GM12878 (cell line): ENCODE results near the gene GNAL. TPM values are rescaled to one million over a fixed set of nuclear protein-coding genes. Genes with fewer than 3 reads are reported as not detected.
"Not testable (repeated sequence)": the region's sequence is repeated elsewhere in the genome, so short reads cannot be mapped to it uniquely, and the experiment has no call there.

Experiments
- ATAC-seq: fragments of 200-7000 bp; cut with Tn5 transposase; 3 replicates; pipeline ENCODE4 v1.9.1; 2020; ENCODE audit warnings: mild to moderate bottlenecking, moderate library complexity
- BruUV-seq: library from RNA; stranded (reverse); fragments of 400-500 nt; replicated peaks from 2 replicates; lab custom pipeline; 2021; lab: Mats Ljungman, UMichigan
- CTCF ChIA-PET: fragments of 300-600 bp; sonication (Branson Sonifier 250); formaldehyde crosslinking; extraction: SDS; loops from one replicate; lab custom pipeline; 2021; ENCODE audit warnings: inconsistent platforms; lab: Yijun Ruan, JAX
- POLR2A ChIA-PET: fragments of 350-600 bp; formaldehyde crosslinking; extraction: SDS; loops from one replicate; lab custom pipeline; 2021; ENCODE audit warnings: inconsistent platforms; lab: Charles Lee
- RAD21 ChIA-PET: fragments of 300-600 bp; sonication (Branson Sonifier 250); formaldehyde crosslinking; loops from one replicate; lab custom pipeline; 2023; ENCODE audit warnings: antibody characterized with exemption; ENCODE audit not compliant: unreplicated experiment; lab: Charles Lee
- SMC1A ChIA-PET: fragments of 300-600 bp; sonication (Branson Sonifier 250); formaldehyde crosslinking; loops from one replicate; lab custom pipeline; 2023; ENCODE audit not compliant: unreplicated experiment, uncharacterized antibody; lab: Charles Lee
- DNase-seq: peaks from one replicate; pipeline ENCODE4 v3.0.0-alpha.2; 2011; ENCODE audit warnings: low read depth, low spot score
- FAIRE-seq: peaks from 3 replicates; lab custom pipeline; 2011; peaks lifted over from hg19 to GRCh38; lab: Jason Lieb, UNC
- H2AFZ ChIP-seq: 2 replicates; pipeline ENCODE4 v1.6.0; 2011; ENCODE audit warnings: low read depth, low read length, control low read depth; ENCODE audit not compliant: control insufficient read depth
- H3K27ac ChIP-seq: 2 replicates; pipeline ENCODE4 v1.5.1; 2011; ENCODE audit warnings: control low read depth; ENCODE audit not compliant: control insufficient read depth, insufficient read depth
- H3K27me3 ChIP-seq, 2 experiments: replicated peaks in 1 of 2; 2 replicates each; pipeline versions ENCODE4 v1.6.0 to v1.6.1; 2011; ENCODE audit warnings: low read length in 1 of 2; ENCODE audit not compliant: control insufficient read depth in 2 of 2, insufficient read depth in 2 of 2
- H3K36me3 ChIP-seq, 2 experiments: 2 replicates each; pipeline ENCODE4 v1.5.1; 2011; ENCODE audit warnings: low read length in 1 of 2; ENCODE audit not compliant: control insufficient read depth in 2 of 2, insufficient read depth in 2 of 2
- H3K4me1 ChIP-seq: 2 replicates; pipeline ENCODE4 v1.6.1; 2011; ENCODE audit warnings: mild to moderate bottlenecking, low read length, moderate library complexity, mixed read lengths; ENCODE audit not compliant: control insufficient read depth, insufficient read depth
- H3K4me2 ChIP-seq: 2 replicates; pipeline ENCODE4 v1.6.0; 2011; ENCODE audit warnings: control low read depth; ENCODE audit not compliant: control insufficient read depth, insufficient read depth
- H3K4me3 ChIP-seq: fragments of 200-600 bp; sonication (generic); 2 replicates; pipeline ENCODE4 v1.5.1; 2016
- H3K79me2 ChIP-seq: 2 replicates; pipeline ENCODE4 v1.6.0; 2011; ENCODE audit warnings: low read length; ENCODE audit not compliant: control insufficient read depth, insufficient read depth
- H3K9ac ChIP-seq: 2 replicates; pipeline ENCODE4 v1.8.0; 2011; ENCODE audit warnings: low read length, control low read depth, mixed read lengths; ENCODE audit not compliant: control insufficient read depth, insufficient read depth
- H3K9me3 ChIP-seq: replicated peaks from 3 replicates; pipeline ENCODE4 v1.5.1; 2011; ENCODE audit warnings: mild to moderate bottlenecking, low read length; ENCODE audit not compliant: control insufficient read depth, insufficient read depth
- H4K20me1 ChIP-seq: 2 replicates; pipeline ENCODE4 v1.6.0; 2011; ENCODE audit not compliant: control insufficient read depth, insufficient read depth
- IKZF2 ChIP-seq, 2 experiments: fragments of 450-650 bp; IDR thresholded peaks; 2 replicates each; pipeline ENCODE4 v1.6.1; 2017; ENCODE audit warnings: mild to moderate bottlenecking in 2 of 2, moderate library complexity in 2 of 2
- JUNB ChIP-seq: IDR thresholded peaks from 2 replicates; pipeline ENCODE4 v1.6.1; 2016; ENCODE audit warnings: antibody characterized with exemption, mild to moderate bottlenecking
- KLF5 ChIP-seq: fragments of 450-650 bp; IDR thresholded peaks from 2 replicates; pipeline ENCODE4 v1.6.1; 2014; ENCODE audit warnings: mild to moderate bottlenecking; ENCODE audit not compliant: partially characterized antibody
- WGBS: methylation state at CpG from one replicate; pipeline ENCODE4 v1.1.6; 2016; ENCODE audit warnings: low lambda C conversion rate; ENCODE audit not compliant: insufficient replicate concordance, insufficient coverage; ENCODE audit errors: missing lambda C conversion rate; 5-methylcytosine and 5-hydroxymethylcytosine counted together
- in situ Hi-C: fragments of 300-500 bp; cut with MboI; formaldehyde crosslinking; loops from 9 replicates; pipeline ENCODE4 v1.14.3; 2018; ENCODE audit warnings: mixed read lengths
- intact Hi-C: fragments of 100-400 bp; cut with micrococcal nuclease; formaldehyde crosslinking; loops from one replicate; pipeline ENCODE4 v1.14.2; 2022; ENCODE audit not compliant: unreplicated experiment
- polyA plus RNA-seq, 11 experiments: library from polyadenylated mRNA; depleted of rRNA in 4 of 11; unstranded in 6 of 11; stranded (reverse) in 5 of 11; fragments of >200 nt; fragmentation: Nextera tagmentation in 4 of 11; fragmentation: Illumina TruSeq in 1 of 11; extraction: Ambion mirVana in 4 of 11; extraction: Trizol in 1 of 11; gene quantifications; 1 replicate in 1 of 11; 2 replicates in 10 of 11; pipeline versions ENCODE4 v1.2.1 to v1.2.3, GENCODE V29; 2011 to 2016; ENCODE audit warnings: inconsistent platforms in 2 of 11, missing spikeins in 2 of 11, low read depth in 1 of 11
- total RNA-seq, 4 experiments: library from RNA; depleted of rRNA in 3 of 4; stranded (reverse); fragments of >200 nt in 3 of 4; fragmentation: Illumina TruSeq in 1 of 4; extraction: Trizol in 1 of 4; gene quantifications; 2 replicates each; pipeline versions ENCODE4 v1.2.1 to v1.2.3, GENCODE V29; 2013 to 2021
- TF ChIP-seq, protein P1 (sequence below): IDR thresholded peaks from 2 replicates; pipeline ENCODE4 v1.6.1; 2011; ENCODE audit warnings: low read depth, mild to moderate bottlenecking, low read length, moderate library complexity, borderline replicate concordance; ENCODE audit errors: extremely low read depth
- TF ChIP-seq, protein P2 (sequence below): IDR thresholded peaks from 2 replicates; pipeline ENCODE4 v1.6.1; 2011; ENCODE audit warnings: borderline replicate concordance, low read depth, mild to moderate bottlenecking, moderate library complexity, low read length; ENCODE audit not compliant: insufficient read depth, poor library complexity, severe bottlenecking

The GNAL gene
- total and polyA plus RNA-seq, 10 of the 15 experiments (the other 5 are each of a cell fraction or from before 2014, with no cell fraction given), result 0.02 to 0.39 (median 0.05) TPM; not detected in 5

DNA sequence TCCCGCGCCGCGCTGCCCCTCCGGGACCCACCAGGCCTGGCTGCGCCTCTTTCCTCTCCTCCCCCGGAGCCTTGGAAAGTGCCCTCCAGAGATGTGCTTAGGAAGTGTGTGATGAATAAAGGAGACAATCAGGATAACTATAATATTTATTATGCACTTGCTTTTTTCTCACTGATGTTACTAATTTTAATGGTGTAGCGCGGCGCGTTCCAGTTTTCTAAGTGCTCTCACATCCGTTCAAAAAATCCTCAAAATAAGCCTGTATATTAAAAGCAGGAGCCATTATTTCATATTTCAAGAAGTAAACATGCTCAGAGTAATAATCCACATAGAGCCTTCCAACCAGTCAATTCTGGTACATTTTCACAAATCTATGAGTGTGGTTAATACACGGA, 220.0 kb downstream of the GNAL start:
- Histone ChIP-seq H3K36me3 (no peaks in the 10 kb centered on the region), H3K27ac (peak overlapping the region; percentile 95), H3K4me2 (peak overlapping the region; percentile 49), H3K9ac (peak overlapping the region; percentile 86), H3K79me2 (peaks cover 13% of the 10 kb centered on the region), H3K4me1 (peaks cover 5% of the 10 kb centered on the region), H4K20me1 (no peaks in the 10 kb centered on the region), H3K9me3 (no peaks in the 10 kb centered on the region), H3K4me3 (peak overlapping the region; percentile 88), H3K27me3 (no peaks in the 10 kb centered on the region), H2AFZ (peak overlapping the region; percentile 94)
- ChIA-PET POLR2A (interaction anchor here (1.7 kb wide), 1 partner anchor 13 kb away, joined by 4 read pairs; no protein-coding TSS in a partner anchor), SMC1A (interaction anchor here (0.9 to 1.3 kb wide), 3 partner anchors 12 to 141 kb away, joined by 3 to 5 read pairs (median 3); no protein-coding TSS in a partner anchor), RAD21 (no interaction called here), CTCF (interaction anchor here (0.9 kb wide), 1 partner anchor 59 kb away, joined by 3 read pairs; no protein-coding TSS in a partner anchor)
- no TSS peak for BruUV-seq
- 5% methylated on average over 13 of the region's 13 CpGs for WGBS
- TF ChIP-seq, protein P1, sequence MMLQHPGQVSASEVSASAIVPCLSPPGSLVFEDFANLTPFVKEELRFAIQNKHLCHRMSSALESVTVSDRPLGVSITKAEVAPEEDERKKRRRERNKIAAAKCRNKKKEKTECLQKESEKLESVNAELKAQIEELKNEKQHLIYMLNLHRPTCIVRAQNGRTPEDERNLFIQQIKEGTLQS, result no peak
- TF ChIP-seq KLF5, result peak; percentile 4
- no peak for ATAC-seq
- in situ Hi-C loops (no loop called here), intact Hi-C loops (loop anchor here (5.0 kb wide), 1 partner anchor 57 kb away; the partner anchor contains the start of gene CHMP1B)
- no peak for FAIRE-seq
- DNase-seq, result no peak

DNA sequence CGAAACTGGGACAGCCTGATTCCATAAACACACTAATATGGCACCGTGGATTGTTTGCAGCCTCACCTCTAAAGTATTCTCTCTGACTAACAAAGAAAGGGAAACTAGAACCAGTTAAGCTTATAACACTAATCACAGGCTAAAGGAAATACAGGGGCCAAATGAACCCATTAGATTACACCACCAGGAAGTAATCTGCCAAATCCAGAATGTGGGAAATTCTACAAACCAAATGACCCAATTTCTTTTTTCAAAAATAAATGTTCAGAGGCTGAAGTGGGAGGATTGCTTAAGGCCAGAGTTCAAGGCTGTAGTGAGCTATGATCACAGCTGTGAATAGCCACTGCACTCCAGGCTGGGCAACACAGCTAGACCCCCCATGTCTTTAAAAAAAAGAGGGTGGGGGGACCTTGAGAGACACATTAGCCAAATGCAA, 220.5 kb downstream of the GNAL start:
- peaks cover 5% of the 10 kb centered on the region for H3K4me1 ChIP-seq
- in situ Hi-C loops, result no loop called here
- H3K27me3 ChIP-seq, result no peaks in the 10 kb centered on the region
- POLR2A ChIA-PET, result interaction anchor here (0.6 to 1.7 kb wide), 3 partner anchors 12 to 1126 kb away, joined by 3 to 4 read pairs (median 4); partner anchors contain the start of gene AFG3L2
- RAD21 ChIA-PET, result no interaction called here
- SMC1A ChIA-PET, result interaction anchor here (0.8 to 1.3 kb wide), 4 partner anchors 12 to 140 kb away, joined by 3 to 5 read pairs (median 3); no protein-coding TSS in a partner anchor
- CTCF ChIA-PET, result interaction anchor here (0.9 kb wide), 1 partner anchor 59 kb away, joined by 3 read pairs; no protein-coding TSS in a partner anchor
- H3K79me2 ChIP-seq, result peaks cover 13% of the 10 kb centered on the region
- TF ChIP-seq JUNB (peak; percentile 55), IKZF2 (IDR thresholded peaks at IDR 0.05) (peak; percentile 49 to 64; a peak in 3 of 4 replicates)
- TF ChIP-seq, protein P2, sequence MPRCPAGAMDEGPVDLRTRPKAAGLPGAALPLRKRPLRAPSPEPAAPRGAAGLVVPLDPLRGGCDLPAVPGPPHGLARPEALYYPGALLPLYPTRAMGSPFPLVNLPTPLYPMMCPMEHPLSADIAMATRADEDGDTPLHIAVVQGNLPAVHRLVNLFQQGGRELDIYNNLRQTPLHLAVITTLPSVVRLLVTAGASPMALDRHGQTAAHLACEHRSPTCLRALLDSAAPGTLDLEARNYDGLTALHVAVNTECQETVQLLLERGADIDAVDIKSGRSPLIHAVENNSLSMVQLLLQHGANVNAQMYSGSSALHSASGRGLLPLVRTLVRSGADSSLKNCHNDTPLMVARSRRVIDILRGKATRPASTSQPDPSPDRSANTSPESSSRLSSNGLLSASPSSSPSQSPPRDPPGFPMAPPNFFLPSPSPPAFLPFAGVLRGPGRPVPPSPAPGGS, result no peak
- H3K4me2 ChIP-seq, result peak overlapping the region; percentile 49
- WGBS, result 2% methylated on average over 2 of the region's 2 CpGs
- no peak overlapping the region for H3K4me3 ChIP-seq
- intact Hi-C loops, result loop anchor here (5.0 kb wide), 1 partner anchor 57 kb away; the partner anchor contains the start of gene CHMP1B
- H4K20me1 ChIP-seq, result no peaks in the 10 kb centered on the region
- ATAC-seq (peak; percentile 33), DNase-seq (no peak), FAIRE-seq (peak; percentile 52)
- no peak overlapping the region for H3K9ac ChIP-seq
- no peaks in the 10 kb centered on the region for H3K9me3 ChIP-seq
- H3K36me3 ChIP-seq, result no peaks in the 10 kb centered on the region
- BruUV-seq, result no TSS peak
- H2AFZ ChIP-seq, result peak overlapping the region; percentile 94
- H3K27ac ChIP-seq, result peak overlapping the region; percentile 95; the same call in 1 of the 2 replicates

DNA sequence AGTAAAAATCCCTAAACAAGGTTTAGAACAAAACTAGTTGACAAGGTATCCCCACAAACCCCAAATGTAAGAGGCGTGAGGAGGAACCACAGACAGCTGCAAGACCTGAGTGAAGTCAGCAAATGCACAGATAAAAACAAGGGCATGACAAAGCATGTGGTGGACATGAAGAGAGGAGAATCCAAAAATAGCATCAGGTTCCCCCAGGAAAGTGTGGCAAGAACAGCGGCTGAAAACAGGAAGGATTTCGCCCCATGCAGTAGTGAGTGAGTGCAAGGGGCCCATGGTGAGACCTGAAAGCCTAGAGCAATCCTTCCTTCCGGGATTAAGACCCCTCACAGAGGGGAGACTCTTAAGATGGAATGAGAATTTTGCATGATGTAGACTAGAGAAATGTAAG, 227.8 kb downstream of the GNAL start:
- in situ Hi-C loops, BruUV-seq, intact Hi-C loops: not testable (repeated sequence)

More for the DNA sequence above, 227.8 kb downstream of the GNAL start:
- H3K9ac ChIP-seq, H3K79me2 ChIP-seq, H3K4me3 ChIP-seq, POLR2A ChIA-PET, H3K4me1 ChIP-seq, H4K20me1 ChIP-seq, DNase-seq, ATAC-seq, H2AFZ ChIP-seq, H3K4me2 ChIP-seq, H3K9me3 ChIP-seq, H3K27ac ChIP-seq, SMC1A ChIA-PET, H3K27me3 ChIP-seq, H3K36me3 ChIP-seq, RAD21 ChIA-PET: not testable (repeated sequence)
- CTCF ChIA-PET, result interaction anchor here (1.3 kb wide), 1 partner anchor 122 kb away, joined by 3 read pairs; no protein-coding TSS in a partner anchor
- FAIRE-seq, result peak; percentile 74
- WGBS, result 49% methylated on average over 4 of the region's 4 CpGs
